Measurements from ENCODE around the gene ZNF593. TPM values are rescaled to one million over a fixed set of nuclear protein-coding genes. Genes with fewer than 3 reads are reported as not detected.

The ZNF593 gene
- total and polyA plus RNA-seq, 2 experiments from 2014 or later, result 34.5 to 43.6 TPM

GRCh38 chr1:26191739-26192138 lies 22.0 kb downstream of the ZNF593 start:
- Histone ChIP-seq H3K27ac (peak overlapping the region; percentile 54), H3K9me3 (ENCODE audit: low read depth) (no peaks in the 10 kb centered on the region), H3K4me1 (ENCODE audit: low read depth) (peaks cover 4% of the 10 kb centered on the region), H3K4me3 (no peak overlapping the region), H3K36me3 (no peaks in the 10 kb centered on the region), H3K27me3 (no peaks in the 10 kb centered on the region)
- DNase-seq (ENCODE audit: low read depth in 1 of 2, low spot score in 1 of 2), result peak in 1 of 2 donors; percentile 50
- TF ChIP-seq, protein P1, sequence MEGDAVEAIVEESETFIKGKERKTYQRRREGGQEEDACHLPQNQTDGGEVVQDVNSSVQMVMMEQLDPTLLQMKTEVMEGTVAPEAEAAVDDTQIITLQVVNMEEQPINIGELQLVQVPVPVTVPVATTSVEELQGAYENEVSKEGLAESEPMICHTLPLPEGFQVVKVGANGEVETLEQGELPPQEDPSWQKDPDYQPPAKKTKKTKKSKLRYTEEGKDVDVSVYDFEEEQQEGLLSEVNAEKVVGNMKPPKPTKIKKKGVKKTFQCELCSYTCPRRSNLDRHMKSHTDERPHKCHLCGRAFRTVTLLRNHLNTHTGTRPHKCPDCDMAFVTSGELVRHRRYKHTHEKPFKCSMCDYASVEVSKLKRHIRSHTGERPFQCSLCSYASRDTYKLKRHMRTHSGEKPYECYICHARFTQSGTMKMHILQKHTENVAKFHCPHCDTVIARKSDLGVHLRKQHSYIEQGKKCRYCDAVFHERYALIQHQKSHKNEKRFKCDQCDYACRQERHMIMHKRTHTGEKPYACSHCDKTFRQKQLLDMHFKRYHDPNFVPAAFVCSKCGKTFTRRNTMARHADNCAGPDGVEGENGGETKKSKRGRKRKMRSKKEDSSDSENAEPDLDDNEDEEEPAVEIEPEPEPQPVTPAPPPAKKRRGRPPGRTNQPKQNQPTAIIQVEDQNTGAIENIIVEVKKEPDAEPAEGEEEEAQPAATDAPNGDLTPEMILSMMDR (IDR thresholded peaks at IDR 0.05; ENCODE audit: low read depth, low read length), result no peak

GRCh38 chr1:26195805-26196204 lies 26.1 kb downstream of the ZNF593 start:
- Histone ChIP-seq H3K4me1 (ENCODE audit: low read depth) (peaks cover 4% of the 10 kb centered on the region), H3K4me3 (no peak overlapping the region), H3K27me3 (no peaks in the 10 kb centered on the region), H3K36me3 (no peaks in the 10 kb centered on the region), H3K27ac (no peak overlapping the region), H3K9me3 (ENCODE audit: low read depth) (no peaks in the 10 kb centered on the region)
- no peak for DNase-seq (ENCODE audit: low read depth in 1 of 2, low spot score in 1 of 2)
- TF ChIP-seq, protein P1 (IDR thresholded peaks at IDR 0.05; ENCODE audit: low read depth, low read length), result no peak

GRCh38 chr1:26197301-26197700 lies 27.6 kb downstream of the ZNF593 start:
- no peak overlapping the region for H3K4me3 ChIP-seq
- H3K4me1 ChIP-seq (ENCODE audit: low read depth), result peaks cover 4% of the 10 kb centered on the region
- TF ChIP-seq, protein P1 (IDR thresholded peaks at IDR 0.05; ENCODE audit: low read depth, low read length), result no peak
- H3K27me3 ChIP-seq, result no peaks in the 10 kb centered on the region
- no peak overlapping the region for H3K27ac ChIP-seq
- no peaks in the 10 kb centered on the region for H3K9me3 ChIP-seq (ENCODE audit: low read depth)
- DNase-seq (ENCODE audit: low read depth in 1 of 2, low spot score in 1 of 2), result no peak
- H3K36me3 ChIP-seq, result no peaks in the 10 kb centered on the region

DNA sequence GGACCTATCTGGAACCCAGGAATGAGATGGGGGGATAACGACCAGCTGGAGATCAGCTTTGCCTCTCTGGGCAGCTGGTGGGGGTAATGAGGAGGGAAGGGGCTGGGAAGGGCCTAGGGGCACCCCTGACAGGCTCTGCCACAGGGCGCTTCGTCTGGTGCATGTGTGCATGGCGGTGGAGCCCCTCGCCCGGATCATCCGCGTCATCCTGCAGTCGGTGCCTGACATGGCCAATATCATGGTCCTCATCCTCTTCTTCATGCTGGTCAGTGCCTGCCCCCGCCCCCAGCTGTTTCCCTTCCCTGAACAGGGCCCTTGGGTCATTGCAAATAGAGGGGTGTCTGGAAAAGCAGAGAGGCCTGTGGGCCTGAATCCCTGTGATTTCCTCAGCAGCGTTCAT lies 28.1 kb downstream of the ZNF593 start:
- no peak overlapping the region for H3K4me3 ChIP-seq
- no peak overlapping the region for H3K27ac ChIP-seq
- H3K9me3 ChIP-seq (ENCODE audit: low read depth), result no peaks in the 10 kb centered on the region
- no peaks in the 10 kb centered on the region for H3K27me3 ChIP-seq
- DNase-seq (ENCODE audit: low read depth in 1 of 2, low spot score in 1 of 2), result no peak
- peaks cover 4% of the 10 kb centered on the region for H3K4me1 ChIP-seq (ENCODE audit: low read depth)
- TF ChIP-seq, protein P1 (IDR thresholded peaks at IDR 0.05; ENCODE audit: low read depth, low read length), result no peak
- no peaks in the 10 kb centered on the region for H3K36me3 ChIP-seq

DNA sequence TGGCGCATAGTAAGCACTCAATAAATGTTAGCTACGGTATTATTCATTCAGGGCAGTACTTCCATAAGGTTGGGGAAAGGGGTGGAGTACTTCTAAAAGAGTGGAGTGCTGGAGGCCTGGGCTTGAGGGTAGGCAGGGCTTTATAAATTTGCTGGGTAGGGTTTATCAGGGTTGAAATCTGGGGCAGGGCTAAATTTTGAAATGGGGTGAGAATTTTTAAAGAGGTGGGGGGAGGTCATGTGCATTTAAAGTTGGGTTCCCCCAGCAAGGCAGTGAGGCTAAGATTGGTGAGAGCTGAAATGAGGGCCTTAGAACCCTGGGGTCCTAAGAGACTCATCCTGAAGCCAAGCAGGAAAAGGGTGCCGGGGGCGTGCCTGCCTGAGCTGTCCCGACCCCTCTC lies 30.7 kb downstream of the ZNF593 start:
- no peaks in the 10 kb centered on the region for H3K9me3 ChIP-seq (ENCODE audit: low read depth)
- H3K4me1 ChIP-seq (ENCODE audit: low read depth), result peaks cover 4% of the 10 kb centered on the region
- H3K36me3 ChIP-seq, result no peaks in the 10 kb centered on the region
- no peak overlapping the region for H3K27ac ChIP-seq
- no peaks in the 10 kb centered on the region for H3K27me3 ChIP-seq
- no peak overlapping the region for H3K4me3 ChIP-seq
- no peak for DNase-seq (ENCODE audit: low read depth in 1 of 2, low spot score in 1 of 2)
- TF ChIP-seq, protein P1 (IDR thresholded peaks at IDR 0.05; ENCODE audit: low read depth, low read length), result no peak

Data from cardiac muscle cell (in vitro differentiated cells and primary cell).